Prostate gland (tissue), 2 donors: ENCODE measurements around the gene LLPH.

Experiments
- CTCF ChIP-seq, 4 experiments: fragments of 200-600 bp in 2 of 4; fragments of 450-650 bp in 2 of 4; sonication (generic) in 2 of 4; IDR thresholded peaks; 1 replicate in 3 of 4; 2 replicates in 1 of 4; pipeline ENCODE4 v1.5.1; 2016 to 2019; ENCODE audit warnings: antibody characterized with exemption in 4 of 4, mild to moderate bottlenecking in 2 of 4, moderate library complexity in 2 of 4
- POLR2A ChIP-seq: fragments of 450-650 bp; IDR thresholded peaks from one replicate; pipeline ENCODE4 v1.6.1; 2016; ENCODE audit warnings: antibody characterized with exemption, mild to moderate bottlenecking

DNA sequence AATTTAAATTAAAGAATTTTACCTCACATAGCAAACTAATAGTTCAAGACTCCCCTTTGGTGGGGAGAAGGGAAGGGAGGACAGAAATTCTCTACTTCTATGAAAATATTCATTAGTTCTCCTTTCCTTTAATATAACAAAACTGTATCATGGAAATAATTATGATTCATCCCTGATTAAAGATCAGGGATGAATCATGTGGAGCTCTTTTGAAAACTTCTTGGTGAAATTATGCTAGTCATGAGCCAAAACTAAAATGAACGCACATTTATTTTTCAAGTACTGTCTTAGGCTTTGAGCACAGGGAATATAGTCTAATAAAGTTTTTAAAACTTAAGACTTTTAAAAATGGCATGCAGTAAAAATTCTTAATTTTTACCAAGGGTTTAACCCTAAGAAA, 22.2 kb upstream of the LLPH start:
- TF ChIP-seq CTCF (IDR thresholded peaks at IDR 0.05) (no peak), POLR2A (no peak)
